IPS-20b (cell line): ENCODE results near the gene CD47.

Source experiments
- H3K27ac ChIP-seq: one replicate; pipeline ENCODE4 v1.5.1; 2013; ENCODE audit warnings: low read length
- H3K27me3 ChIP-seq: 2 replicates; pipeline ENCODE4 v1.6.1; 2013; ENCODE audit warnings: mild to moderate bottlenecking, low read length, inconsistent platforms; ENCODE audit not compliant: insufficient read depth
- H3K36me3 ChIP-seq: 2 replicates; pipeline ENCODE4 v1.6.1; 2013; ENCODE audit warnings: low read depth, mild to moderate bottlenecking, inconsistent platforms, low read length, moderate library complexity; ENCODE audit not compliant: insufficient read depth
- H3K4me1 ChIP-seq: 2 replicates; pipeline ENCODE4 v1.6.1; 2013; ENCODE audit warnings: mild to moderate bottlenecking, control low read depth, inconsistent platforms, low read length, moderate library complexity; ENCODE audit not compliant: insufficient read depth
- H3K4me3 ChIP-seq: 2 replicates; pipeline ENCODE4 v1.5.1; 2013; ENCODE audit warnings: mild to moderate bottlenecking, low read length, inconsistent platforms
- H3K9ac ChIP-seq: 2 replicates; pipeline ENCODE4 v1.6.1; 2013; ENCODE audit warnings: low read depth, mild to moderate bottlenecking, inconsistent platforms, low read length, moderate library complexity
- H3K9me3 ChIP-seq: 2 replicates; pipeline ENCODE4 v1.6.1; 2013; ENCODE audit warnings: mild to moderate bottlenecking, low read depth, low read length, inconsistent platforms; ENCODE audit not compliant: insufficient read depth

CD47 gene

GRCh38 chr3:108060331-108060730, 30.5 kb downstream of the CD47 start:
- Histone ChIP-seq H3K36me3 (no peaks in the 10 kb centered on the region), H3K9ac (no peak overlapping the region), H3K4me1 (no peaks in the 10 kb centered on the region), H3K27ac (no peak overlapping the region), H3K27me3 (no peaks in the 10 kb centered on the region), H3K9me3 (no peaks in the 10 kb centered on the region), H3K4me3 (no peak overlapping the region)

- Histone ChIP-seq H3K9me3 (no peaks in the 10 kb centered on the region), H3K9ac (no peak overlapping the region), H3K36me3 (no peaks in the 10 kb centered on the region), H3K4me3 (no peak overlapping the region), H3K4me1 (no peaks in the 10 kb centered on the region), H3K27ac (no peak overlapping the region), H3K27me3 (no peaks in the 10 kb centered on the region)
Measured at GRCh38 chr3:108055931-108056330, 34.9 kb downstream of the CD47 start.

- no peak overlapping the region for H3K9ac ChIP-seq
- no peak overlapping the region for H3K27ac ChIP-seq
- no peaks in the 10 kb centered on the region for H3K4me1 ChIP-seq
- H3K9me3 ChIP-seq: no peaks in the 10 kb centered on the region
- H3K36me3 ChIP-seq: no peaks in the 10 kb centered on the region
- no peak overlapping the region for H3K4me3 ChIP-seq
- no peaks in the 10 kb centered on the region for H3K27me3 ChIP-seq
Measured at GRCh38 chr3:108054935-108055334, 35.9 kb downstream of the CD47 start.

GRCh38 chr3:108053483-108053882, 37.3 kb downstream of the CD47 start:
- no peaks in the 10 kb centered on the region for H3K9me3 ChIP-seq
- no peak overlapping the region for H3K9ac ChIP-seq
- no peaks in the 10 kb centered on the region for H3K4me1 ChIP-seq
- no peaks in the 10 kb centered on the region for H3K36me3 ChIP-seq
- no peak overlapping the region for H3K4me3 ChIP-seq
- H3K27ac ChIP-seq: no peak overlapping the region
- no peaks in the 10 kb centered on the region for H3K27me3 ChIP-seq

- Histone ChIP-seq H3K4me3 (no peak overlapping the region), H3K27me3 (no peaks in the 10 kb centered on the region), H3K4me1 (no peaks in the 10 kb centered on the region), H3K9me3 (no peaks in the 10 kb centered on the region), H3K27ac (no peak overlapping the region), H3K36me3 (no peaks in the 10 kb centered on the region), H3K9ac (no peak overlapping the region)
Measured at GRCh38 chr3:108053067-108053466, 37.8 kb downstream of the CD47 start.

GRCh38 chr3:108051005-108051404, 39.8 kb downstream of the CD47 start:
- no peaks in the 10 kb centered on the region for H3K9me3 ChIP-seq
- H3K27me3 ChIP-seq: no peaks in the 10 kb centered on the region
- no peak overlapping the region for H3K27ac ChIP-seq
- no peaks in the 10 kb centered on the region for H3K36me3 ChIP-seq
- H3K4me3 ChIP-seq: no peak overlapping the region
- no peaks in the 10 kb centered on the region for H3K4me1 ChIP-seq
- no peak overlapping the region for H3K9ac ChIP-seq

- no peaks in the 10 kb centered on the region for H3K36me3 ChIP-seq
Measured at GRCh38 chr3:108047987-108048386, 42.8 kb downstream of the CD47 start.

GRCh38 chr3:108046247-108046646, 44.6 kb downstream of the CD47 start:
- no peaks in the 10 kb centered on the region for H3K36me3 ChIP-seq
- H3K4me1 ChIP-seq: peaks cover 9% of the 10 kb centered on the region; the same call in 1 of the 2 replicates
- H3K9ac ChIP-seq: no peak overlapping the region
- H3K27me3 ChIP-seq: no peaks in the 10 kb centered on the region
- H3K4me3 ChIP-seq: no peak overlapping the region
- H3K9me3 ChIP-seq: no peaks in the 10 kb centered on the region
- H3K27ac ChIP-seq: no peak overlapping the region

More at GRCh38 chr3:108047987-108048386, 42.8 kb downstream of the CD47 start:
- no peaks in the 10 kb centered on the region for H3K27me3 ChIP-seq
- no peak overlapping the region for H3K27ac ChIP-seq
- H3K9me3 ChIP-seq: no peaks in the 10 kb centered on the region
- no peak overlapping the region for H3K9ac ChIP-seq
- peaks cover 9% of the 10 kb centered on the region; the same call in 1 of the 2 replicates for H3K4me1 ChIP-seq
- no peak overlapping the region for H3K4me3 ChIP-seq

GRCh38 chr3:108044699-108045098, 46.1 kb downstream of the CD47 start:
- H3K4me1 ChIP-seq: peaks cover 9% of the 10 kb centered on the region; the same call in 1 of the 2 replicates
- no peaks in the 10 kb centered on the region for H3K36me3 ChIP-seq
- no peaks in the 10 kb centered on the region for H3K9me3 ChIP-seq
- H3K9ac ChIP-seq: no peak overlapping the region
- H3K4me3 ChIP-seq: no peak overlapping the region
- no peak overlapping the region for H3K27ac ChIP-seq
- H3K27me3 ChIP-seq: no peaks in the 10 kb centered on the region

- H3K4me1 ChIP-seq: peaks cover 9% of the 10 kb centered on the region; the same call in 1 of the 2 replicates
- H3K27ac ChIP-seq: no peak overlapping the region
- no peaks in the 10 kb centered on the region for H3K36me3 ChIP-seq
- no peaks in the 10 kb centered on the region for H3K27me3 ChIP-seq
- H3K9me3 ChIP-seq: no peaks in the 10 kb centered on the region
- no peak overlapping the region for H3K4me3 ChIP-seq
- no peak overlapping the region for H3K9ac ChIP-seq
Measured at GRCh38 chr3:108042300-108042699, 48.5 kb downstream of the CD47 start.

GRCh38 chr3:108041253-108041652, 49.6 kb downstream of the CD47 start:
- Histone ChIP-seq H3K27me3 (no peaks in the 10 kb centered on the region), H3K9me3 (no peaks in the 10 kb centered on the region), H3K36me3 (no peaks in the 10 kb centered on the region), H3K4me1 (peaks cover 9% of the 10 kb centered on the region; the same call in 1 of the 2 replicates), H3K4me3 (no peak overlapping the region), H3K27ac (no peak overlapping the region), H3K9ac (no peak overlapping the region)

GRCh38 chr3:108037770-108038169, 53.1 kb downstream of the CD47 start:
- no peaks in the 10 kb centered on the region for H3K9me3 ChIP-seq
- H3K27ac ChIP-seq: no peak overlapping the region
- H3K4me3 ChIP-seq: no peak overlapping the region
- no peak overlapping the region for H3K9ac ChIP-seq
- H3K36me3 ChIP-seq: no peaks in the 10 kb centered on the region
- H3K4me1 ChIP-seq: 0 out of 2 replicates have a peak, but pooled peaks cover 6% of the 10 kb centered on the region
- H3K27me3 ChIP-seq: no peaks in the 10 kb centered on the region
